H1 (cell line): ENCODE results near the gene SMAD6. TPM values are rescaled to one million over a fixed set of nuclear protein-coding genes. Genes with fewer than 3 reads are reported as not detected.

Experiments
- CTCF ChIA-PET: fragments of 300-600 bp; sonication (Branson Sonifier 250); formaldehyde crosslinking; loops from one replicate; lab custom pipeline; 2021; ENCODE audit not compliant: partially characterized antibody; lab: Charles Lee
- POLR2A ChIA-PET: fragments of 300-600 bp; sonication (Branson Sonifier 250); formaldehyde crosslinking; loops from one replicate; lab custom pipeline; 2021; ENCODE audit warnings: inconsistent platforms; ENCODE audit not compliant: partially characterized antibody; lab: Charles Lee
- DNase-seq, 2 experiments: peaks; one replicate each; pipeline versions ENCODE4 v3.0.0 to v3.0.0-alpha.2; 2010 to 2022; ENCODE audit warnings: low spot score in 2 of 2, low read depth in 1 of 2, mixed read lengths in 1 of 2
- FAIRE-seq: peaks from 2 replicates; lab custom pipeline; 2011; peaks lifted over from hg19 to GRCh38; lab: Jason Lieb, UNC
- H2AFZ ChIP-seq: 2 replicates; pipeline ENCODE4 v1.8.1; 2012; ENCODE audit warnings: low read length, inconsistent platforms
- H2AK5ac ChIP-seq: 2 replicates; pipeline ENCODE4 v1.6.1; 2013; ENCODE audit warnings: low read depth, low read length
- H2BK120ac ChIP-seq: replicated peaks from 2 replicates; pipeline ENCODE3; 2013; ENCODE audit warnings: low read depth, low read length, inconsistent platforms
- H2BK12ac ChIP-seq: 2 replicates; pipeline ENCODE4 v1.6.1; 2013; ENCODE audit warnings: low read depth, low read length
- H2BK15ac ChIP-seq: 2 replicates; pipeline ENCODE4 v1.6.1; 2013; ENCODE audit warnings: low read length
- H2BK20ac ChIP-seq: 2 replicates; pipeline ENCODE4 v1.6.1; 2013; ENCODE audit warnings: low read length
- H2BK5ac ChIP-seq: 2 replicates; pipeline ENCODE4 v1.6.1; 2013; ENCODE audit warnings: low read depth, low read length
- H3K14ac ChIP-seq: 2 replicates; pipeline ENCODE4 v1.6.1; 2013; ENCODE audit warnings: inconsistent platforms; ENCODE audit not compliant: insufficient read length
- H3K18ac ChIP-seq: 2 replicates; pipeline ENCODE4 v1.6.1; 2013; ENCODE audit warnings: low read length; ENCODE audit errors: extremely low read depth
- H3K23ac ChIP-seq: 2 replicates; pipeline ENCODE4 v1.6.1; 2013; ENCODE audit warnings: inconsistent platforms; ENCODE audit not compliant: insufficient read length
- H3K23me2 ChIP-seq: 2 replicates; pipeline ENCODE4 v1.6.1; 2013; ENCODE audit warnings: low read depth, low read length
- H3K27ac ChIP-seq: 2 replicates; pipeline ENCODE4 v1.6.1; 2011; ENCODE audit warnings: low read depth, low read length, inconsistent platforms
- H3K27me3 ChIP-seq, 4 experiments: replicated peaks in 1 of 4; 1 replicate in 1 of 4; 2 replicates in 3 of 4; pipeline versions ENCODE4 v1.6.1 to v1.8.1; 2011 to 2013; ENCODE audit warnings: low read length in 3 of 4, mild to moderate bottlenecking in 3 of 4, inconsistent platforms in 2 of 4, mixed read lengths in 2 of 4, moderate library complexity in 1 of 4; ENCODE audit not compliant: control insufficient read depth in 3 of 4, insufficient read depth in 3 of 4; ENCODE audit errors: extremely low read depth in 1 of 4
- H3K36me3 ChIP-seq, 4 experiments: 2 replicates each; pipeline versions ENCODE4 v1.6.1 to v1.8.1; 2011 to 2013; ENCODE audit warnings: mild to moderate bottlenecking in 4 of 4, low read length in 3 of 4, moderate library complexity in 2 of 4, control low read depth in 1 of 4, inconsistent platforms in 1 of 4; ENCODE audit not compliant: insufficient read depth in 4 of 4, control insufficient read depth in 2 of 4
- H3K4ac ChIP-seq: replicated peaks from 2 replicates; pipeline ENCODE3; 2013; ENCODE audit warnings: low read length, low read depth, mixed read lengths, inconsistent platforms; ENCODE audit not compliant: insufficient read length
- H3K4me1 ChIP-seq, 4 experiments: replicated peaks in 1 of 4; 1 replicate in 1 of 4; 2 replicates in 3 of 4; pipeline versions ENCODE4 v1.6.1 to v1.8.1; 2011 to 2013; ENCODE audit warnings: low read length in 3 of 4, inconsistent platforms in 2 of 4, mixed read lengths in 1 of 4; ENCODE audit not compliant: insufficient read depth in 4 of 4, control insufficient read depth in 3 of 4
- H3K4me2 ChIP-seq, 2 experiments: 2 replicates each; pipeline versions ENCODE4 v1.6.1 to v1.8.1; 2011 to 2013; ENCODE audit warnings: low read depth in 2 of 2, low read length in 2 of 2, control low read depth in 1 of 2, inconsistent platforms in 1 of 2, mild to moderate bottlenecking in 1 of 2; ENCODE audit not compliant: insufficient read depth in 1 of 2
- H3K4me3 ChIP-seq, 4 experiments: fragments of 200-600, 300-600 bp in 1 of 4; sonication (generic), shearing (Covaris generic), sonication (Bioruptor Twin) in 1 of 4; 2 replicates each; pipeline versions ENCODE4 v1.5.1 to v1.8.1; 2011 to 2016; ENCODE audit warnings: low read length in 4 of 4, low read depth in 3 of 4, control low read depth in 2 of 4, inconsistent platforms in 2 of 4, mild to moderate bottlenecking in 2 of 4, mixed read lengths in 1 of 4, moderate library complexity in 1 of 4; ENCODE audit not compliant: insufficient read depth in 2 of 4; ENCODE audit errors: extremely low read depth in 1 of 4
- H3K56ac ChIP-seq: replicated peaks from 2 replicates; pipeline ENCODE3; 2013; ENCODE audit warnings: low read depth, mild to moderate bottlenecking, mixed read lengths, low read length, inconsistent platforms; ENCODE audit not compliant: insufficient read length
- H3K79me1 ChIP-seq: 2 replicates; pipeline ENCODE4 v1.6.1; 2013; ENCODE audit warnings: low read depth, low read length, control low read depth
- H3K79me2 ChIP-seq, 2 experiments: 2 replicates each; pipeline versions ENCODE4 v1.6.1 to v1.8.1; 2012 to 2013; ENCODE audit warnings: low read length in 2 of 2, mild to moderate bottlenecking in 2 of 2, inconsistent platforms in 1 of 2; ENCODE audit not compliant: insufficient read depth in 2 of 2, control insufficient read depth in 1 of 2
- H3K9ac ChIP-seq, 4 experiments: replicated peaks in 1 of 4; 1 replicate in 1 of 4; 2 replicates in 3 of 4; pipeline versions ENCODE4 v1.6.1 to v1.8.1; 2011 to 2013; ENCODE audit warnings: low read depth in 3 of 4, low read length in 3 of 4, control low read depth in 2 of 4, mild to moderate bottlenecking in 2 of 4, moderate library complexity in 2 of 4, inconsistent platforms in 1 of 4; ENCODE audit errors: extremely low read depth in 1 of 4
- H3K9me3 ChIP-seq, 2 experiments: 2 replicates each; pipeline versions ENCODE4 v1.6.1 to v1.8.1; 2012 to 2013; ENCODE audit warnings: mild to moderate bottlenecking in 2 of 2, moderate library complexity in 2 of 2, control low read depth in 1 of 2, inconsistent platforms in 1 of 2, low read depth in 1 of 2, low read length in 1 of 2, mixed read lengths in 1 of 2; ENCODE audit not compliant: insufficient read depth in 2 of 2
- H4K20me1 ChIP-seq, 2 experiments: replicated peaks in 1 of 2; 2 replicates each; pipeline versions ENCODE3 to v1.8.1; 2011 to 2013; ENCODE audit warnings: inconsistent platforms in 2 of 2, low read length in 2 of 2, mild to moderate bottlenecking in 1 of 2; ENCODE audit not compliant: insufficient read depth in 2 of 2, control insufficient read depth in 1 of 2
- H4K5ac ChIP-seq: 2 replicates; pipeline ENCODE4 v1.6.1; 2013; ENCODE audit warnings: low read length, low read depth, mixed read lengths, inconsistent platforms; ENCODE audit not compliant: insufficient read length
- H4K8ac ChIP-seq: 2 replicates; pipeline ENCODE4 v1.8.0; 2013; ENCODE audit warnings: mild to moderate bottlenecking, moderate library complexity, low read length, inconsistent platforms; ENCODE audit not compliant: insufficient read depth; ENCODE audit errors: extremely low read depth
- H4K91ac ChIP-seq: replicated peaks from 2 replicates; pipeline ENCODE3; 2013; ENCODE audit warnings: low read length, mixed read lengths, inconsistent platforms; ENCODE audit not compliant: insufficient read length
- SUZ12 ChIP-seq: fragments of 200-600 bp; sonication (generic); IDR thresholded peaks from 2 replicates; pipeline ENCODE4 v1.6.1; 2012; ENCODE audit warnings: mild to moderate bottlenecking, inconsistent platforms, low read length, moderate library complexity, mixed read lengths
- WGBS, 2 experiments: shearing (Covaris generic) in 1 of 2; methylation state at CpG; one replicate each; pipeline versions ENCODE4 v1.1.6 to v1.1.7; 2013 to 2015; ENCODE audit warnings: low lambda C conversion rate in 2 of 2, mixed read lengths in 2 of 2, inconsistent platforms in 1 of 2, low coverage in 1 of 2, missing lambda C conversion rate in 1 of 2; ENCODE audit not compliant: insufficient replicate concordance in 2 of 2, insufficient coverage in 1 of 2, insufficient read length in 1 of 2; ENCODE audit errors: extremely low coverage in 1 of 2, missing lambda C conversion rate in 1 of 2; 5-methylcytosine and 5-hydroxymethylcytosine counted together
- polyA plus RNA-seq, 7 experiments: library from polyadenylated mRNA; depleted of rRNA in 3 of 7; stranded (reverse) in 5 of 7; unstranded in 2 of 7; fragments of >200 nt in 5 of 7; fragments of 200-250 nt in 2 of 7; gene quantifications; 1 replicate in 5 of 7; 2 replicates in 1 of 7; 4 replicates in 1 of 7; pipeline versions ENCODE4 v1.2.1 to v1.2.3, GENCODE V29; 2011 to 2013; ENCODE audit warnings: missing spikeins in 2 of 7, mixed read lengths in 2 of 7
- total RNA-seq: library from RNA; stranded (reverse); fragmentation: NEBNext Ultra II Directional; extraction: Animal tissue kit (Norgen Biotek cat#: 25700); gene quantifications from 2 replicates; pipeline ENCODE4 v1.2.1, GENCODE V29; 2021

Gene SMAD6
- total and polyA plus RNA-seq, 2 of the 8 experiments (the other 6 are each of a cell fraction or from before 2014, with no cell fraction given), result 1.8 to 7.0 TPM

DNA sequence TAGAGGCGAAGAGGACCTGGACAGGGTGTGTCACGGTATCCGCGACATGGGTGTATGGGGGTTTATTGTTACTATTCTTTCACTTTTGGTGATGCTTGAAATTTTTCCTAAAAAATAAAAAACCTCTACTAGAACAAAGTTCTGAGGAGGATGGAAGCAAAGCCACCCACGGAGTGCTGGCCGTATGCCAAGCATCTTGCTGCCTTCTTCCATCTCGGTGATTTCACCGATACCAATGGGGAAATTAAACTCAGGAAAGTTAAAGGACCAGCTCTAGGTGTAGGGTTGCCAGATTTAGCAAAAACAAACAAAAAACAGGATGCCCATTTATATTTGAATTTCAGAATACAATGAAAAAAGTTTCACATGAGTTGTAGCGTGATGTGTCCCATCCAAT lies 33.9 kb downstream of the SMAD6 start:
- Histone ChIP-seq H3K27ac (no peak overlapping the region), H3K79me2 (no peaks in the 10 kb centered on the region), H3K56ac (no peak overlapping the region), H3K9ac (no peak overlapping the region), H2BK12ac (no peak overlapping the region), H4K91ac (peak overlapping the region; percentile 9), H2AK5ac (no peak overlapping the region), H2BK5ac (no peak overlapping the region), H3K79me1 (0 out of 2 replicates have a peak, but pooled peaks cover 2% of the 10 kb centered on the region), H3K18ac (no peak overlapping the region), H4K20me1 (peaks cover 0 to 2% of the 10 kb centered on the region in 2 experiments), H2BK120ac (peak overlapping the region; percentile 69), H3K14ac (no peak overlapping the region), H2BK15ac (no peak overlapping the region), H2BK20ac (no peak overlapping the region), H3K27me3 (no peaks in the 10 kb centered on the region), H3K23ac (no peak overlapping the region), H4K8ac (no peak overlapping the region), H3K4me3 (no peak overlapping the region), H3K9me3 (no peaks in the 10 kb centered on the region), H2AFZ (no peak overlapping the region), H3K23me2 (no peaks in the 10 kb centered on the region), H3K36me3 (no peaks in the 10 kb centered on the region), H3K4me1 (peaks cover 0 to 5% (median 0%) of the 10 kb centered on the region in 4 experiments; a peak in 2 of 7 replicates), H3K4me2 (no peak overlapping the region), H3K4ac (no peak overlapping the region), H4K5ac (no peak overlapping the region)
- DNase-seq (no peak), FAIRE-seq (no peak)
- WGBS, 2 experiments, result 96% methylated on average over 9 of the region's 9 CpGs; no CpG with 5 or more reads in 1 of the 2 experiments
- POLR2A ChIA-PET, result no interaction called here
- CTCF ChIA-PET, result interaction anchor here (0.6 to 6.0 kb wide), 9 partner anchors 11 to 150 kb away, joined by 3 to 27 read pairs (median 4); no protein-coding TSS in a partner anchor
- TF ChIP-seq SUZ12, result no peak
